GM23338 (cell line): ENCODE results near the gene POLR2F. TPM values are rescaled to one million over a fixed set of nuclear protein-coding genes. Genes with fewer than 3 reads are reported as not detected.

ENCODE experiments used
- ATAC-seq: fragments of 200-7000 bp; cut with Tn5 transposase; 3 replicates; pipeline ENCODE4 v1.9.1; 2020
- DNase-seq: peaks from one replicate; pipeline ENCODE4 v3.0.0-alpha.2; 2015; ENCODE audit warnings: low spot score
- H2AFZ ChIP-seq: fragments of 200-600 bp; sonication (generic); 2 replicates; pipeline ENCODE4 v1.8.0; 2016; ENCODE audit warnings: antibody characterized with exemption, mild to moderate bottlenecking, moderate library complexity
- H3F3A ChIP-seq: fragments of 200-600 bp; sonication (generic); replicated peaks from 2 replicates; pipeline ENCODE4 v1.8.0; 2017; ENCODE audit warnings: antibody characterized with exemption, mixed run types, low read depth
- H3K27ac ChIP-seq: fragments of 200-600 bp; sonication (generic); 2 replicates; pipeline ENCODE4 v1.6.1; 2016; ENCODE audit warnings: low read depth
- H3K27me3 ChIP-seq: fragments of 200-600 bp; sonication (generic); 2 replicates; pipeline ENCODE4 v1.8.0; 2016; ENCODE audit warnings: mild to moderate bottlenecking, mixed run types, moderate library complexity; ENCODE audit not compliant: insufficient read depth
- H3K36me3 ChIP-seq: fragments of 200-600 bp; sonication (generic); 2 replicates; pipeline ENCODE4 v1.8.0; 2016; ENCODE audit warnings: mild to moderate bottlenecking; ENCODE audit not compliant: insufficient read depth
- H3K4me1 ChIP-seq: fragments of 200-600 bp; sonication (generic); 2 replicates; pipeline ENCODE4 v1.8.0; 2016; ENCODE audit warnings: mild to moderate bottlenecking, moderate library complexity; ENCODE audit not compliant: insufficient read depth
- H3K4me2 ChIP-seq: fragments of 200-600 bp; sonication (generic); 2 replicates; pipeline ENCODE4 v1.7.1; 2017; ENCODE audit warnings: mixed run types
- H3K4me3 ChIP-seq: fragments of 200-600 bp; sonication (generic); 2 replicates; pipeline ENCODE4 v1.6.1; 2016; ENCODE audit warnings: mixed run types
- H3K79me2 ChIP-seq: fragments of 200-600 bp; sonication (generic); replicated peaks from 2 replicates; pipeline ENCODE4 v1.8.0; 2017; ENCODE audit warnings: mild to moderate bottlenecking; ENCODE audit not compliant: insufficient read depth
- H3K9me2 ChIP-seq: fragments of 200-600 bp; sonication (generic); 2 replicates; pipeline ENCODE4 v1.8.0; 2017; ENCODE audit not compliant: insufficient read depth
- H4K20me1 ChIP-seq: fragments of 200-600 bp; sonication (generic); replicated peaks from 2 replicates; pipeline ENCODE4 v1.8.0; 2017; ENCODE audit warnings: mild to moderate bottlenecking; ENCODE audit not compliant: insufficient read depth
- H3K27ac Mint-ChIP-seq: 2 replicates; pipeline ENCODE4 v1.8.0; 2020; ENCODE audit warnings: inconsistent platforms, mild to moderate bottlenecking, moderate library complexity, mixed read lengths
- H3K27me3 Mint-ChIP-seq: 3 replicates; pipeline ENCODE4 v1.8.0; 2022; ENCODE audit warnings: low read depth, mild to moderate bottlenecking, moderate library complexity, mixed read lengths, inconsistent platforms; ENCODE audit not compliant: insufficient read depth, poor library complexity
- H3K36me3 Mint-ChIP-seq: 3 replicates; pipeline ENCODE4 v1.8.0; 2021; ENCODE audit warnings: low read depth, mild to moderate bottlenecking, inconsistent platforms, moderate library complexity, mixed read lengths
- H3K4me1 Mint-ChIP-seq: 3 replicates; pipeline ENCODE4 v1.8.0; 2020; ENCODE audit warnings: mild to moderate bottlenecking, inconsistent platforms, mixed read lengths
- H3K4me3 Mint-ChIP-seq: 3 replicates; pipeline ENCODE4 v1.8.0; 2021; ENCODE audit warnings: moderate library complexity, mild to moderate bottlenecking, inconsistent platforms, mixed read lengths
- H3K9me3 Mint-ChIP-seq: 3 replicates; pipeline ENCODE4 v1.8.0; 2020; ENCODE audit warnings: moderate library complexity, mild to moderate bottlenecking, inconsistent platforms, mixed read lengths
- CTCF ChIP-seq, 2 experiments: fragments of 200-600 bp in 1 of 2; sonication (generic) in 1 of 2; conservative IDR thresholded peaks; 2 replicates each; pipeline versions ENCODE4 v1.5.1 to v1.6.1; 2016 to 2017; ENCODE audit warnings: antibody characterized with exemption in 2 of 2, low read depth in 2 of 2, mild to moderate bottlenecking in 2 of 2, moderate library complexity in 1 of 2
- ETS1 ChIP-seq: IDR thresholded peaks from 2 replicates; pipeline ENCODE4 v1.6.1; 2016; ENCODE audit warnings: antibody characterized with exemption
- JUNB ChIP-seq: IDR thresholded peaks from one replicate; pipeline ENCODE4 v1.6.1; 2016; ENCODE audit warnings: antibody characterized with exemption; ENCODE audit not compliant: unreplicated experiment
- POLR2AphosphoS5 ChIP-seq: IDR thresholded peaks from 2 replicates; pipeline ENCODE4 v1.6.1; 2016; ENCODE audit warnings: antibody characterized with exemption, low read depth
- ZNF114 ChIP-seq: fragments of 250-450 bp; sonication (Bioruptor Pico); IDR thresholded peaks from 2 replicates; pipeline ENCODE4 v1.5.0; 2020; ENCODE audit warnings: mild to moderate bottlenecking, moderate library complexity
- ZNF331 ChIP-seq: fragments of 250-450 bp; sonication (Bioruptor Pico); IDR thresholded peaks from 2 replicates; pipeline ENCODE4 v1.5.0; 2020; ENCODE audit warnings: low read depth, mild to moderate bottlenecking, moderate library complexity
- polyA plus RNA-seq: library from polyadenylated mRNA; unstranded; fragments of >200 nt; fragmentation: Nextera tagmentation; extraction: Ambion mirVana; gene quantifications from 2 replicates; pipeline ENCODE4 v1.2.1, GENCODE V29; 2016
- total RNA-seq: library from RNA; depleted of rRNA; stranded (reverse); fragments of >200 nt; shearing (Covaris generic); gene quantifications from 2 replicates; pipeline ENCODE4 v1.2.3, GENCODE V29; 2014
- TF ChIP-seq, protein P1 (sequence below): fragments of 250-450 bp; sonication (Bioruptor Pico); IDR thresholded peaks from 2 replicates; pipeline ENCODE4 v1.5.0; 2020; ENCODE audit warnings: mild to moderate bottlenecking, moderate library complexity
- TF ChIP-seq, protein P2 (sequence below): IDR thresholded peaks from one replicate; pipeline ENCODE4 v1.6.1; 2018; ENCODE audit warnings: antibody characterized with exemption; ENCODE audit not compliant: unreplicated experiment

The POLR2F gene
- total and polyA plus RNA-seq, 2 experiments from 2014 or later, result 144 to 429 TPM

DNA sequence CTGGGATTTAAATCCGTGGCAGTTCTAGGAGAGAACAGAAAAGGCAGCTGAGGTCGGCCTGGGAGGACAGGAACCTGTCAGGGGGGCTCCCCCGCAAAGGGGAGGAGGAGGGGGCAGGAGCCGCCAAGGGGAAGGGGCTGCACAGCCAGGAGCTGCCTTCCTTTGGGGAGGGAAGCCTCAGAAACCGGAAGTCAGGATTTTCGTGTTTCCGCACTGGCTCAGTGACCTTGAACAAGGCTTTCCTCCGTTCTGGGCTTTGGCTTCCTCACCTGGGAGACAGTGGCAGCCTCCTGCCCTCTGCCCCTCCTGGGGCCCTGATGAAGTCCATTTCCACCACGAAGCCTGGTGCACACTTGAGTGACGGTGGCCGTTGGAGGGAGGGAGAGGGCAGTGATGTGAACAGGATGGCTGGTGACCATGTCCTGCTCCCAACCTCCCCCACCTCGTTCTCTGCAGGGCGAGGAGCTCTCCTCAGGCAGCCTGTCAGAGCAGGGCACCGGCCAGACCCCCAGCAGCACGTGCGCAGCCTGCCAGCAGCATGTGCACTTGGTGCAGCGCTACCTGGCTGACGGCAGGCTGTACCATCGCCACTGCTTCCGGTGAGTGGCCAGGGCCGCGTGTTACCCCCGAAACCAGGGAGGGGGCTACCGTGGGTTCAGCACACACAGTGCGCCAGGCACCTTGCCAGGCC lies 34.8 kb upstream of the POLR2F start (continued):
- TF ChIP-seq, protein P1, sequence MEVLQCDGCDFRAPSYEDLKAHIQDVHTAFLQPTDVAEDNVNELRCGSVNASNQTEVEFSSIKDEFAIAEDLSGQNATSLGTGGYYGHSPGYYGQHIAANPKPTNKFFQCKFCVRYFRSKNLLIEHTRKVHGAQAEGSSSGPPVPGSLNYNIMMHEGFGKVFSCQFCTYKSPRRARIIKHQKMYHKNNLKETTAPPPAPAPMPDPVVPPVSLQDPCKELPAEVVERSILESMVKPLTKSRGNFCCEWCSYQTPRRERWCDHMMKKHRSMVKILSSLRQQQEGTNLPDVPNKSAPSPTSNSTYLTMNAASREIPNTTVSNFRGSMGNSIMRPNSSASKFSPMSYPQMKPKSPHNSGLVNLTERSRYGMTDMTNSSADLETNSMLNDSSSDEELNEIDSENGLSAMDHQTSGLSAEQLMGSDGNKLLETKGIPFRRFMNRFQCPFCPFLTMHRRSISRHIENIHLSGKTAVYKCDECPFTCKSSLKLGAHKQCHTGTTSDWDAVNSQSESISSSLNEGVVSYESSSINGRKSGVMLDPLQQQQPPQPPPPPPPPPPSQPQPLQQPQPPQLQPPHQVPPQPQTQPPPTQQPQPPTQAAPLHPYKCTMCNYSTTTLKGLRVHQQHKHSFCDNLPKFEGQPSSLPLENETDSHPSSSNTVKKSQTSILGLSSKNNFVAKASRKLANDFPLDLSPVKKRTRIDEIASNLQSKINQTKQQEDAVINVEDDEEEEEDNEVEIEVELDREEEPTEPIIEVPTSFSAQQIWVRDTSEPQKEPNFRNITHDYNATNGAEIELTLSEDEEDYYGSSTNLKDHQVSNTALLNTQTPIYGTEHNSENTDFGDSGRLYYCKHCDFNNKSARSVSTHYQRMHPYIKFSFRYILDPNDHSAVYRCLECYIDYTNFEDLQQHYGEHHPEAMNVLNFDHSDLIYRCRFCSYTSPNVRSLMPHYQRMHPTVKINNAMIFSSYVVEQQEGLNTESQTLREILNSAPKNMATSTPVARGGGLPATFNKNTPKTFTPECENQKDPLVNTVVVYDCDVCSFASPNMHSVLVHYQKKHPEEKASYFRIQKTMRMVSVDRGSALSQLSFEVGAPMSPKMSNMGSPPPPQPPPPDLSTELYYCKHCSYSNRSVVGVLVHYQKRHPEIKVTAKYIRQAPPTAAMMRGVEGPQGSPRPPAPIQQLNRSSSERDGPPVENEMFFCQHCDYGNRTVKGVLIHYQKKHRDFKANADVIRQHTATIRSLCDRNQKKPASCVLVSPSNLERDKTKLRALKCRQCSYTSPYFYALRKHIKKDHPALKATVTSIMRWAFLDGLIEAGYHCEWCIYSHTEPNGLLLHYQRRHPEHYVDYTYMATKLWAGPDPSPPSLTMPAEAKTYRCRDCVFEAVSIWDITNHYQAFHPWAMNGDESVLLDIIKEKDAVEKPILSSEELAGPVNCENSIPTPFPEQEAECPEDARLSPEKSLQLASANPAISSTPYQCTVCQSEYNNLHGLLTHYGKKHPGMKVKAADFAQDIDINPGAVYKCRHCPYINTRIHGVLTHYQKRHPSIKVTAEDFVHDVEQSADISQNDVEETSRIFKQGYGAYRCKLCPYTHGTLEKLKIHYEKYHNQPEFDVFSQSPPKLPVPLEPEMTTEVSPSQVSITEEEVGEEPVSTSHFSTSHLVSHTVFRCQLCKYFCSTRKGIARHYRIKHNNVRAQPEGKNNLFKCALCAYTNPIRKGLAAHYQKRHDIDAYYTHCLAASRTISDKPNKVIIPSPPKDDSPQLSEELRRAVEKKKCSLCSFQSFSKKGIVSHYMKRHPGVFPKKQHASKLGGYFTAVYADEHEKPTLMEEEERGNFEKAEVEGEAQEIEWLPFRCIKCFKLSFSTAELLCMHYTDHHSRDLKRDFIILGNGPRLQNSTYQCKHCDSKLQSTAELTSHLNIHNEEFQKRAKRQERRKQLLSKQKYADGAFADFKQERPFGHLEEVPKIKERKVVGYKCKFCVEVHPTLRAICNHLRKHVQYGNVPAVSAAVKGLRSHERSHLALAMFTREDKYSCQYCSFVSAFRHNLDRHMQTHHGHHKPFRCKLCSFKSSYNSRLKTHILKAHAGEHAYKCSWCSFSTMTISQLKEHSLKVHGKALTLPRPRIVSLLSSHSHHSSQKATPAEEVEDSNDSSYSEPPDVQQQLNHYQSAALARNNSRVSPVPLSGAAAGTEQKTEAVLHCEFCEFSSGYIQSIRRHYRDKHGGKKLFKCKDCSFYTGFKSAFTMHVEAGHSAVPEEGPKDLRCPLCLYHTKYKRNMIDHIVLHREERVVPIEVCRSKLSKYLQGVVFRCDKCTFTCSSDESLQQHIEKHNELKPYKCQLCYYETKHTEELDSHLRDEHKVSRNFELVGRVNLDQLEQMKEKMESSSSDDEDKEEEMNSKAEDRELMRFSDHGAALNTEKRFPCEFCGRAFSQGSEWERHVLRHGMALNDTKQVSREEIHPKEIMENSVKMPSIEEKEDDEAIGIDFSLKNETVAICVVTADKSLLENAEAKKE (CRISPR knock-in tag), result no peak
- TF ChIP-seq POLR2AphosphoS5 (no peak), ZNF114 (CRISPR knock-in tag) (no peak), ETS1 (no peak)

DNA sequence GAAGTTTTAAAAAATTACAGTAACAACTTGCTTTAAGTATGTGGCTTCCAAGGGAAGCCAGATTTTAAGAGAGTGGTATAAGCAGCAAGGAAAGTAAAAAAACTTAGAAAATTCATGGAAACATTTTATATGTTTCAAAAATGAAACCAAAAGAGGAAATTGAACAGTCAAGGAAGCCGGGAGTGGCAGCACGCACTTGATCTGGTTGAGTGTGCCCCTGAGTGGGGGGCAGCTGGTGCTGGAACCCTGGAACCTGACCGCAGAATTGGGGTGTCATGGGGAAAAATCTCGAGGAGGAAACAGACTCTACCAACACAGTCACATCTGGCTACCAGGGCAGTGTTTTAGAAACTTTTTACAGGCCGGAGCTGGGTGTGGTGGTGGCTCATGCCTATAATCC lies 33.4 kb upstream of the POLR2F start:
- Mint-ChIP-seq H3K27me3 (peaks cover 1% of the 10 kb centered on the region), H3K9me3 (no peaks in the 10 kb centered on the region), H3K27ac (no peak overlapping the region), H3K4me1 (no peaks in the 10 kb centered on the region), H3K4me3 (no peak overlapping the region), H3K36me3 (0 out of 3 replicates have a peak, but pooled peaks cover 11% of the 10 kb centered on the region)
- Histone ChIP-seq H3K36me3 (no peaks in the 10 kb centered on the region), H3K4me3 (no peak overlapping the region), H3K4me1 (no peaks in the 10 kb centered on the region), H3F3A (no peaks in the 10 kb centered on the region), H3K27me3 (no peaks in the 10 kb centered on the region), H3K79me2 (no peaks in the 10 kb centered on the region), H4K20me1 (no peaks in the 10 kb centered on the region), H3K9me2 (no peaks in the 10 kb centered on the region), H2AFZ (no peak overlapping the region), H3K4me2 (no peak overlapping the region), H3K27ac (peak overlapping the region; percentile 12; the same call in 1 of the 2 replicates)
- ATAC-seq (no peak), DNase-seq (no peak)
- no peak for TF ChIP-seq CTCF (conservative IDR thresholded peaks at IDR 0.05; ENCODE audit: low read depth in 2 of 2)
- no peak for TF ChIP-seq JUNB
- TF ChIP-seq, protein P2, sequence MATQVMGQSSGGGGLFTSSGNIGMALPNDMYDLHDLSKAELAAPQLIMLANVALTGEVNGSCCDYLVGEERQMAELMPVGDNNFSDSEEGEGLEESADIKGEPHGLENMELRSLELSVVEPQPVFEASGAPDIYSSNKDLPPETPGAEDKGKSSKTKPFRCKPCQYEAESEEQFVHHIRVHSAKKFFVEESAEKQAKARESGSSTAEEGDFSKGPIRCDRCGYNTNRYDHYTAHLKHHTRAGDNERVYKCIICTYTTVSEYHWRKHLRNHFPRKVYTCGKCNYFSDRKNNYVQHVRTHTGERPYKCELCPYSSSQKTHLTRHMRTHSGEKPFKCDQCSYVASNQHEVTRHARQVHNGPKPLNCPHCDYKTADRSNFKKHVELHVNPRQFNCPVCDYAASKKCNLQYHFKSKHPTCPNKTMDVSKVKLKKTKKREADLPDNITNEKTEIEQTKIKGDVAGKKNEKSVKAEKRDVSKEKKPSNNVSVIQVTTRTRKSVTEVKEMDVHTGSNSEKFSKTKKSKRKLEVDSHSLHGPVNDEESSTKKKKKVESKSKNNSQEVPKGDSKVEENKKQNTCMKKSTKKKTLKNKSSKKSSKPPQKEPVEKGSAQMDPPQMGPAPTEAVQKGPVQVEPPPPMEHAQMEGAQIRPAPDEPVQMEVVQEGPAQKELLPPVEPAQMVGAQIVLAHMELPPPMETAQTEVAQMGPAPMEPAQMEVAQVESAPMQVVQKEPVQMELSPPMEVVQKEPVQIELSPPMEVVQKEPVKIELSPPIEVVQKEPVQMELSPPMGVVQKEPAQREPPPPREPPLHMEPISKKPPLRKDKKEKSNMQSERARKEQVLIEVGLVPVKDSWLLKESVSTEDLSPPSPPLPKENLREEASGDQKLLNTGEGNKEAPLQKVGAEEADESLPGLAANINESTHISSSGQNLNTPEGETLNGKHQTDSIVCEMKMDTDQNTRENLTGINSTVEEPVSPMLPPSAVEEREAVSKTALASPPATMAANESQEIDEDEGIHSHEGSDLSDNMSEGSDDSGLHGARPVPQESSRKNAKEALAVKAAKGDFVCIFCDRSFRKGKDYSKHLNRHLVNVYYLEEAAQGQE, result no peak
- TF ChIP-seq ETS1, result no peak
- no peak for TF ChIP-seq POLR2AphosphoS5
- no peak for TF ChIP-seq ZNF114 (CRISPR knock-in tag)
- TF ChIP-seq ZNF331, result no peak
